Measurements from ENCODE around the gene DENND1B.

DNA sequence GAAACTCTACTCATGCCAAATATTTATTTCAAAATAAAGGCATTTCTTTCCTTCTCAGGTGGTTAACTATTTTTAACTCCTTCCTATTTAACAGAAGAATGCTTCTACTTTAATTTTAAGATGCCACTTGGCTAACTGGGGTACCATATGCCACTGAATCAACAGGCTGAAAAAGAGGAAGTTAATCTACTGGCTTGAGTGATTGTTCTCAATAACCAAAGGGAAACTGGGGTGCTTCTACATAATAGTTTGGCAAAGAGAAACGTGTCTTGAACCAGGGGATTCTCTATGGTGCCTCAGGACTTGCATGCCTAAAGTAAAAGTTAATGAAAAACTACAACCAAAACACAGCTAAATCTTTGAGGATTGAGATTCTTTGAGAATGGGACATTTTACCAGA lies 142.6 kb downstream of the DENND1B start:
- TF ChIP-seq E2F6 (IDR thresholded peaks at IDR 0.05; ENCODE audit: borderline replicate concordance in 1 of 2, extremely low read depth in 1 of 2, insufficient read depth in 1 of 2, insufficient read length in 1 of 2, low read depth in 1 of 2, low read length in 1 of 2, poor library complexity in 1 of 2, severe bottlenecking in 1 of 2) (no peak), MAZ (CRISPR knock-in tag; conservative IDR thresholded peaks at IDR 0.05 in 1 of 2, IDR thresholded peaks at IDR 0.05 in 1 of 2) (no peak), JUND (IDR thresholded peaks at IDR 0.05; ENCODE audit: borderline replicate concordance, low read depth, low read length) (no peak), JUND (tag; IDR thresholded peaks at IDR 0.05; ENCODE audit: borderline replicate concordance, low read depth, low read length) (no peak), EGR1 (conservative IDR thresholded peaks at IDR 0.05) (no peak), ZNF274 (IDR thresholded peaks at IDR 0.05; ENCODE audit: borderline replicate concordance, low read depth, low read length) (no peak), CREB1 (IDR thresholded peaks at IDR 0.05) (no peak), CREB1 (CRISPR knock-in tag; IDR thresholded peaks at IDR 0.05) (no peak), XRCC4 (IDR thresholded peaks at IDR 0.05; ENCODE audit: extremely low read depth, insufficient read depth, insufficient read length) (no peak)
- TF ChIP-seq, protein P1, sequence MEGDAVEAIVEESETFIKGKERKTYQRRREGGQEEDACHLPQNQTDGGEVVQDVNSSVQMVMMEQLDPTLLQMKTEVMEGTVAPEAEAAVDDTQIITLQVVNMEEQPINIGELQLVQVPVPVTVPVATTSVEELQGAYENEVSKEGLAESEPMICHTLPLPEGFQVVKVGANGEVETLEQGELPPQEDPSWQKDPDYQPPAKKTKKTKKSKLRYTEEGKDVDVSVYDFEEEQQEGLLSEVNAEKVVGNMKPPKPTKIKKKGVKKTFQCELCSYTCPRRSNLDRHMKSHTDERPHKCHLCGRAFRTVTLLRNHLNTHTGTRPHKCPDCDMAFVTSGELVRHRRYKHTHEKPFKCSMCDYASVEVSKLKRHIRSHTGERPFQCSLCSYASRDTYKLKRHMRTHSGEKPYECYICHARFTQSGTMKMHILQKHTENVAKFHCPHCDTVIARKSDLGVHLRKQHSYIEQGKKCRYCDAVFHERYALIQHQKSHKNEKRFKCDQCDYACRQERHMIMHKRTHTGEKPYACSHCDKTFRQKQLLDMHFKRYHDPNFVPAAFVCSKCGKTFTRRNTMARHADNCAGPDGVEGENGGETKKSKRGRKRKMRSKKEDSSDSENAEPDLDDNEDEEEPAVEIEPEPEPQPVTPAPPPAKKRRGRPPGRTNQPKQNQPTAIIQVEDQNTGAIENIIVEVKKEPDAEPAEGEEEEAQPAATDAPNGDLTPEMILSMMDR (IDR thresholded peaks at IDR 0.05 in 2 of 3, conservative IDR thresholded peaks at IDR 0.05 in 1 of 3; ENCODE audit: insufficient read depth in 2 of 3, low read depth in 1 of 3, low read length in 3 of 3) = no peak
- TF ChIP-seq, protein P2, sequence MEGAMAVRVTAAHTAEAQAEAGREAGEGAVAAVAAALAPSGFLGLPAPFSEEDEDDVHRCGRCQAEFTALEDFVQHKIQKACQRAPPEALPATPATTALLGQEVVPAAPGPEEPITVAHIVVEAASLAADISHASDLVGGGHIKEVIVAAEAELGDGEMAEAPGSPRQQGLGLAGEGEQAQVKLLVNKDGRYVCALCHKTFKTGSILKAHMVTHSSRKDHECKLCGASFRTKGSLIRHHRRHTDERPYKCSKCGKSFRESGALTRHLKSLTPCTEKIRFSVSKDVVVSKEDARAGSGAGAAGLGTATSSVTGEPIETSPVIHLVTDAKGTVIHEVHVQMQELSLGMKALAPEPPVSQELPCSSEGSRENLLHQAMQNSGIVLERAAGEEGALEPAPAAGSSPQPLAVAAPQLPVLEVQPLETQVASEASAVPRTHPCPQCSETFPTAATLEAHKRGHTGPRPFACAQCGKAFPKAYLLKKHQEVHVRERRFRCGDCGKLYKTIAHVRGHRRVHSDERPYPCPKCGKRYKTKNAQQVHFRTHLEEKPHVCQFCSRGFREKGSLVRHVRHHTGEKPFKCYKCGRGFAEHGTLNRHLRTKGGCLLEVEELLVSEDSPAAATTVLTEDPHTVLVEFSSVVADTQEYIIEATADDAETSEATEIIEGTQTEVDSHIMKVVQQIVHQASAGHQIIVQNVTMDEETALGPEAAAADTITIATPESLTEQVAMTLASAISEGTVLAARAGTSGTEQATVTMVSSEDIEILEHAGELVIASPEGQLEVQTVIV (CRISPR knock-in tag; IDR thresholded peaks at IDR 0.05; ENCODE audit: borderline replicate concordance) = no peak
- TF ChIP-seq, protein P3, sequence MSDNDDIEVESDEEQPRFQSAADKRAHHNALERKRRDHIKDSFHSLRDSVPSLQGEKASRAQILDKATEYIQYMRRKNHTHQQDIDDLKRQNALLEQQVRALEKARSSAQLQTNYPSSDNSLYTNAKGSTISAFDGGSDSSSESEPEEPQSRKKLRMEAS (CRISPR knock-in tag; IDR thresholded peaks at IDR 0.05) = no peak
